ENCODE data around the gene GIPC3. TPM values are rescaled to one million over a fixed set of nuclear protein-coding genes. Genes with fewer than 3 reads are reported as not detected.
"Not testable (repeated sequence)": the region's sequence is repeated elsewhere in the genome, so short reads cannot be mapped to it uniquely, and the experiment has no call there.

Gene GIPC3
- total RNA-seq, 2 donors from 2014 or later, result 0.93 to 1.5 TPM

DNA sequence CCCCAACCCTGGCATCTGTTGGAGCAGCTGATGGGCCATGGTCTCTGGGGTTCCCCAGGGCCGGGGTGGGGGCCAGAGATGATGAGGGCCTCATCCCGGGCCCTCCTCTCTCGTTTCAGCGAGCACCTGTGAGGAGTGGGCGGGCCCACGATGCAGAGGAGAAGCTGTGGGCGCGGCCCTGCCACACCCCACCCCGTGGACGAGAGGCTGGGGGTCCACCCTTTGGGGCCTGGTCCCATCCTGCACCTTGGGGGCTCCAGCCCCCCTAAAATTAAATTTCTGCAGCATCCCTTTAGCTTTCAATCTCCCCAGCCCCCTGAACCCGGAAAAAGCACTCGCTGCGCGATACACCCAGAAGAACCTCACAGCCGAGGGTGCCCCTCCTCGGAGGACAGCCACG, 6.9 kb upstream of the GIPC3 start:
- Mint-ChIP-seq H3K27me3 (ENCODE audit: insufficient read depth) (peaks cover 42% of the 10 kb centered on the region), H3K9me3 (no peaks in the 10 kb centered on the region), H3K36me3 (ENCODE audit: low read depth) (peaks cover 12% of the 10 kb centered on the region), H3K4me1 (peaks cover 10% of the 10 kb centered on the region), H3K27ac (no peak overlapping the region), H3K4me3 (no peak overlapping the region)
- Histone ChIP-seq H3K9me3 (ENCODE audit: control insufficient read depth, low read length) (no peaks in the 10 kb centered on the region), H3K27ac (ENCODE audit: low read depth, low read length) (no peak overlapping the region), H3K4me3 (ENCODE audit: low read length) (no peak overlapping the region), H3K27me3 (ENCODE audit: control insufficient read depth, insufficient read depth, low read length, poor library complexity, severe bottlenecking) (peaks cover 10% of the 10 kb centered on the region), H3K4me1 (ENCODE audit: control insufficient read depth, insufficient read depth, low read length) (no peaks in the 10 kb centered on the region), H3K36me3 (ENCODE audit: control insufficient read depth, insufficient read depth, low read length) (peaks cover 8% of the 10 kb centered on the region), H3K9ac (ENCODE audit: extremely low read depth, low read length, poor library complexity, severe bottlenecking) (no peak overlapping the region)
- WGBS, 2 experiments (ENCODE audit: insufficient coverage in 1 of 2, insufficient read length in 1 of 2), result 81 to 95% methylated on average over 10 to 17 of the region's 17 CpGs
- TF ChIP-seq, protein P1, sequence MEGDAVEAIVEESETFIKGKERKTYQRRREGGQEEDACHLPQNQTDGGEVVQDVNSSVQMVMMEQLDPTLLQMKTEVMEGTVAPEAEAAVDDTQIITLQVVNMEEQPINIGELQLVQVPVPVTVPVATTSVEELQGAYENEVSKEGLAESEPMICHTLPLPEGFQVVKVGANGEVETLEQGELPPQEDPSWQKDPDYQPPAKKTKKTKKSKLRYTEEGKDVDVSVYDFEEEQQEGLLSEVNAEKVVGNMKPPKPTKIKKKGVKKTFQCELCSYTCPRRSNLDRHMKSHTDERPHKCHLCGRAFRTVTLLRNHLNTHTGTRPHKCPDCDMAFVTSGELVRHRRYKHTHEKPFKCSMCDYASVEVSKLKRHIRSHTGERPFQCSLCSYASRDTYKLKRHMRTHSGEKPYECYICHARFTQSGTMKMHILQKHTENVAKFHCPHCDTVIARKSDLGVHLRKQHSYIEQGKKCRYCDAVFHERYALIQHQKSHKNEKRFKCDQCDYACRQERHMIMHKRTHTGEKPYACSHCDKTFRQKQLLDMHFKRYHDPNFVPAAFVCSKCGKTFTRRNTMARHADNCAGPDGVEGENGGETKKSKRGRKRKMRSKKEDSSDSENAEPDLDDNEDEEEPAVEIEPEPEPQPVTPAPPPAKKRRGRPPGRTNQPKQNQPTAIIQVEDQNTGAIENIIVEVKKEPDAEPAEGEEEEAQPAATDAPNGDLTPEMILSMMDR (conservative IDR thresholded peaks at IDR 0.05), result no peak
- no peak for DNase-seq

DNA sequence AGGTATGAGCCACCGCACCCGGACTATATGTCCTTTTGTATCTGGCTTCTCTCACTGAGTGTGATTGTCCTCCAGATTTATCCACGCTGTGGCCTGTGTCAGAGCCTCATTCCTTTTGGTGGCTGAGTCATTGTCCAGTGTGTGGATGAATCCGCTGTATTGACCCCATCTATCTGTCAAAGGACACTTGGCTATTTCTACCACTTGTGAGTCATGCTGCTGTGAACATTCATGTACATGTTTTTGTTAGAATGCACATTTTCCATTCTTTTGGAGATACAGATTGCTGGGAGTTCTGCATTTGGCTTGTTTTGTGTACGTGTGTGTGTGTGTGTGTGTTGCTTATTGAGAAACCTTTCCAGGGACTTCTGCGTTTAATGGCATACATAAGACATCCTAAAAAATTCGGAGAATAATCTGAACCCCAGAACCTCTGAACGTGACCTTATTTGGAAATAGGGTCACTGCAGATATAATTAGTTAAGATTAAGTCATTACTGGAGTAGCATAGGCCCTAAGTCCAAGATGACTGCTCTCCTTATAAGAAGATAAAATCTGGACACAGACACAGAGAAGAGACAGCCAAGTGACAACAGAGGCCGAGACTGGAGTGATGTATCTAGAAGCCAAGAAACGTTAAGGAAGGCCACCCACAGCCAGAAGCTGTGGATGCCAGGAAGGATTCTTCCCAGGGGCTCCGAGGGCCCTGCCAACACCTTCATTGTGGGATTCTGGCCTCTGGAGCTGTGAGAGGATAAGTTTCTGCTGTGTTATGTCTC, 4.9 kb upstream of the GIPC3 start:
- Mint-ChIP-seq H3K9me3 (no peaks in the 10 kb centered on the region), H3K4me1 (peaks cover 7% of the 10 kb centered on the region), H3K4me3 (no peak overlapping the region), H3K27me3 (ENCODE audit: insufficient read depth) (peaks cover 60% of the 10 kb centered on the region), H3K27ac (no peak overlapping the region), H3K36me3 (ENCODE audit: low read depth) (peaks cover 2% of the 10 kb centered on the region)
- TF ChIP-seq, protein P1 (conservative IDR thresholded peaks at IDR 0.05), result no peak
- H3K27me3 ChIP-seq (ENCODE audit: control insufficient read depth, insufficient read depth, low read length, poor library complexity, severe bottlenecking), result peaks cover 29% of the 10 kb centered on the region
- H3K4me1 ChIP-seq (ENCODE audit: control insufficient read depth, insufficient read depth, low read length), result no peaks in the 10 kb centered on the region
- peaks cover 2% of the 10 kb centered on the region for H3K36me3 ChIP-seq (ENCODE audit: control insufficient read depth, insufficient read depth, low read length)
- H3K9ac ChIP-seq (ENCODE audit: extremely low read depth, low read length, poor library complexity, severe bottlenecking), result no peak overlapping the region
- H3K27ac ChIP-seq (ENCODE audit: low read depth, low read length), result no peak overlapping the region
- H3K4me3 ChIP-seq (ENCODE audit: low read length), result no peak overlapping the region
- DNase-seq, result no peak
- H3K9me3 ChIP-seq (ENCODE audit: control insufficient read depth, low read length), result no peaks in the 10 kb centered on the region
- 77 to 88% methylated on average over 10 to 11 of the region's 11 CpGs for WGBS, 2 experiments (ENCODE audit: insufficient coverage in 1 of 2, insufficient read length in 1 of 2)

DNA sequence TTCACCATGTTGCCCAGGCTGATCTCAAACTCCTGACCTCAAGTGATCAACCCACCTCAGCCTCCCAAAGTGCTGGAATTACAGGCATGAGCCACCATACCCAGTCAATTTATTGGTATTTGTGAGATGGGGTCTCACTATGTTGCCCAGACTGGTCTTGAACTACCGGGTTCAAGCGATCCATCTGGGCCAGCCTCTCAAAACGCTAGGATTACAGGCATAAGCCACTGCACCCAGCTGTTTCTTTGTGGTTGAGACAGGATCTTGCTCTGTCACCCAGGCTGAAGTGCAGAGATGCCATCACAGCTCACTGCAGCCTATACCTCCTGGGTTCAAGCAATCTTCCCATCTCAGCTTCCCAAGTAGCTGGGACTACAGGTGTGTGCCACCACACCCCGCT, 3.5 kb upstream of the GIPC3 start:
- not testable (repeated sequence) for H3K9me3 ChIP-seq (ENCODE audit: control insufficient read depth, low read length); H3K36me3 Mint-ChIP-seq (ENCODE audit: low read depth); H3K4me3 Mint-ChIP-seq; H3K4me1 ChIP-seq (ENCODE audit: control insufficient read depth, insufficient read depth, low read length); H3K4me1 Mint-ChIP-seq; DNase-seq; H3K4me3 ChIP-seq (ENCODE audit: low read length); H3K9me3 Mint-ChIP-seq; H3K9ac ChIP-seq (ENCODE audit: extremely low read depth, low read length, poor library complexity, severe bottlenecking); H3K36me3 ChIP-seq (ENCODE audit: control insufficient read depth, insufficient read depth, low read length); H3K27ac ChIP-seq (ENCODE audit: low read depth, low read length); H3K27ac Mint-ChIP-seq
- H3K27me3 Mint-ChIP-seq (ENCODE audit: insufficient read depth), result peaks cover 73% of the 10 kb centered on the region
- H3K27me3 ChIP-seq (ENCODE audit: control insufficient read depth, insufficient read depth, low read length, poor library complexity, severe bottlenecking), result peaks cover 34% of the 10 kb centered on the region
- WGBS, 2 experiments (ENCODE audit: insufficient coverage in 1 of 2, insufficient read length in 1 of 2), result 82 to 84% methylated on average over 3 to 4 of the region's 4 CpGs

GRCh38 chr19:3584036-3584802, 1.1 kb upstream of the GIPC3 start:
- H3K27me3 Mint-ChIP-seq (ENCODE audit: insufficient read depth), result peaks cover 81% of the 10 kb centered on the region
- H3K9me3 Mint-ChIP-seq; H3K9ac ChIP-seq (ENCODE audit: extremely low read depth, low read length, poor library complexity, severe bottlenecking); H3K27ac Mint-ChIP-seq; H3K27ac ChIP-seq (ENCODE audit: low read depth, low read length); H3K36me3 Mint-ChIP-seq (ENCODE audit: low read depth); H3K9me3 ChIP-seq (ENCODE audit: control insufficient read depth, low read length); H3K4me3 Mint-ChIP-seq; H3K4me1 ChIP-seq (ENCODE audit: control insufficient read depth, insufficient read depth, low read length); H3K36me3 ChIP-seq (ENCODE audit: control insufficient read depth, insufficient read depth, low read length); H3K4me3 ChIP-seq (ENCODE audit: low read length); H3K4me1 Mint-ChIP-seq; DNase-seq: not testable (repeated sequence)
- peaks cover 39% of the 10 kb centered on the region for H3K27me3 ChIP-seq (ENCODE audit: control insufficient read depth, insufficient read depth, low read length, poor library complexity, severe bottlenecking)
- WGBS, 2 experiments (ENCODE audit: insufficient coverage in 1 of 2, insufficient read length in 1 of 2), result 88 to 98% methylated on average over 9 to 15 of the region's 15 CpGs

All from endodermal cell (in vitro differentiated cells).